PC-9 (cell line): ENCODE data around the gene HTR4. TPM values are rescaled to one million over a fixed set of nuclear protein-coding genes. Genes with fewer than 3 reads are reported as not detected.

Source experiments
- BruUV-seq: library from RNA; stranded (reverse); fragments of 400-500 nt; replicated peaks from 2 replicates; lab custom pipeline; 2021; lab: Mats Ljungman, UMichigan
- CTCF ChIA-PET: fragments of 300-600 bp; sonication (Branson Sonifier 250); formaldehyde crosslinking; loops from one replicate; lab custom pipeline; 2022; ENCODE audit warnings: antibody characterized with exemption; lab: Charles Lee
- POLR2A ChIA-PET: fragments of 300-600 bp; sonication (Branson Sonifier 250); formaldehyde crosslinking; loops from one replicate; lab custom pipeline; 2022; ENCODE audit warnings: antibody characterized with exemption; ENCODE audit not compliant: unreplicated experiment; lab: Charles Lee
- DNase-seq, 2 experiments: peaks; one replicate each; pipeline versions ENCODE4 v3.0.0 to v3.0.0-alpha.2; 2015 to 2022; ENCODE audit warnings: mixed read lengths in 1 of 2
- H2AFZ ChIP-seq: fragments of 200-600 bp; sonication (generic); 2 replicates; pipeline ENCODE4 v1.8.1; 2017; ENCODE audit warnings: antibody characterized with exemption
- H3F3A ChIP-seq: fragments of 200-600 bp; sonication (generic); 2 replicates; pipeline ENCODE4 v1.8.1; 2017; ENCODE audit warnings: antibody characterized with exemption, mild to moderate bottlenecking, low read depth; ENCODE audit not compliant: insufficient read depth
- H3K27ac ChIP-seq: fragments of 200-600 bp; sonication (generic); 2 replicates; pipeline ENCODE4 v1.6.1; 2016; ENCODE audit warnings: mixed run types
- H3K27me3 ChIP-seq: fragments of 200-600 bp; sonication (generic); 2 replicates; pipeline ENCODE4 v1.6.1; 2016; ENCODE audit warnings: low read depth, mixed run types; ENCODE audit not compliant: insufficient read depth
- H3K36me3 ChIP-seq: fragments of 200-600 bp; sonication (generic); 2 replicates; pipeline ENCODE4 v1.6.1; 2016; ENCODE audit warnings: low read depth, mixed run types
- H3K4me1 ChIP-seq: fragments of 200-600 bp; sonication (generic); replicated peaks from 2 replicates; pipeline ENCODE4 v1.6.1; 2016; ENCODE audit warnings: mixed run types; ENCODE audit not compliant: insufficient read depth
- H3K4me2 ChIP-seq: fragments of 200-600 bp; sonication (generic); 2 replicates; pipeline ENCODE4 v1.6.1; 2017; ENCODE audit warnings: mixed run types
- H3K4me3 ChIP-seq: fragments of 200-600 bp; sonication (generic); 2 replicates; pipeline ENCODE4 v1.6.1; 2016; ENCODE audit warnings: mixed run types
- H3K79me2 ChIP-seq: fragments of 200-600 bp; sonication (generic); 2 replicates; pipeline ENCODE4 v1.6.1; 2017; ENCODE audit warnings: low read depth, mixed run types
- H3K9me2 ChIP-seq: fragments of 200-600 bp; sonication (generic); 2 replicates; pipeline ENCODE4 v1.8.1; 2017; ENCODE audit warnings: mild to moderate bottlenecking; ENCODE audit not compliant: insufficient read depth
- H3K9me3 ChIP-seq: fragments of 200-600 bp; sonication (generic); 2 replicates; pipeline ENCODE4 v1.8.1; 2016; ENCODE audit warnings: low read depth; ENCODE audit not compliant: insufficient read depth
- H4K20me1 ChIP-seq: fragments of 200-600 bp; sonication (generic); 2 replicates; pipeline ENCODE4 v1.8.1; 2017; ENCODE audit not compliant: insufficient read depth
- EZH2 ChIP-seq: fragments of 200-600 bp; sonication (generic); IDR thresholded peaks from 2 replicates; pipeline ENCODE4 v1.8.0; 2017; ENCODE audit warnings: antibody characterized with exemption, low read depth
- intact Hi-C: fragments of 100-400 bp; cut with micrococcal nuclease; formaldehyde crosslinking; loops from one replicate; pipeline ENCODE4 v1.10.0; 2022; ENCODE audit not compliant: unreplicated experiment
- total RNA-seq: library from RNA; stranded (reverse); gene quantifications from 2 replicates; pipeline ENCODE4 v1.2.3, GENCODE V29; 2021
- TF ChIP-seq, protein P1 (sequence below): fragments of 200-600 bp; sonication (generic); conservative IDR thresholded peaks from 2 replicates; pipeline ENCODE4 v1.6.1; 2017; ENCODE audit warnings: mixed run types, antibody characterized with exemption, mild to moderate bottlenecking, moderate library complexity

Gene HTR4
- total RNA-seq, 1 experiment from 2014 or later: not detected

DNA sequence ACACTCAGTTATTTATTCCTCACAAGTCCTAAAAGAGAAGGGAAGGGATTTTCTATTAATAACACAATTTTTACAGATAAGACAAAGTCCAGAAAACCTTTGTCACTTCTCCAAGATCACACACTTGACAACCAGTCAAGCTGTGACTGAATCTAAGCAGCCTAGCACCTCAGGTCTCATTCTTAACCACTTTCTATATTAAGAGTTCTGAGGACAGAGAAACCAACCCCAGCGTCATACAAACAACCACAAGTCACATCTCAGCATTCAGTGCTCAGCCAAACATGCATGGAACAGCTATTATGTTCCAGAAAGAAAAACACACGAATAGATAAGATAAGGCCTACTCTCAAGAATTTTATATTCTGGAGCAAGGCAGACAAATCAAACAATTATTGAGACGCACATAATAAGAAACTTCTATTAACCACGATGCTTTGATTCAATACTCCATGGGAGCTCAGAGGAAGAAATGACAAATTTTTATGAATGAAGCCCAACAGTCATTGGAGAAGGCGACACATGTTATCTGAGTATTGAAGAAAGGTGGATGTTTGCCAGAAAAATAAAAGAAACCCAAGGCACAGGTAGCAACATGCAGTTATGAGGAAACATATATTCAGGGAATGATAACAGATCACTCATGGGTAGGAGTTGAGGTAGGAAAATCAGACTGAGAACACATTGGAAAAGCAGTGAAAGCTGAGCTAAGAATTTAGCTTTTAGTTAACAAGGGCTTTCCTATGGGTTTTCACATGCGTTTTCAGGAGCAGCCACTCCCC, 113.1 kb downstream of the HTR4 start:
- H3K27me3 ChIP-seq: peaks cover 2% of the 10 kb centered on the region; the same call in 1 of the 2 replicates
- BruUV-seq: no TSS peak

DNA sequence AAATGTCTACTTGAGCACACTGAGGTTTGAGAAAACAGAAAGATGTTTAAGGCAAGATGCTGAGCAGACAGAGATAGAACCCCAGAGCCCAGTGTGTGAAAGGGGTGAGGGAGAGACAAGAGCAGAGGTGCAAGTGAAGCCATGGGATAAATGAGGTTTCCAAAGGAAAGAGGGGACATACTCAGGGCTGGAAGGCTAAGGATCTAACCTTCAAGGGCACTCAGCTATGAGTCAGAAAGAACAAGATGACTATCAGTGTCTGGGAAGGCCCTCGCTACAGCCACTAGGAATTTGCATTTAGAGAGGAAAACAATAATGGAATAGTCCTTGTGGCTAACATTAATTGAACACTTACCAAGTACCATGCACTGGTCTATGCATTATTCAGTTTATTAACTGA, 113.7 kb downstream of the HTR4 start:
- Histone ChIP-seq H2AFZ (no peak overlapping the region), H3K4me2 (no peak overlapping the region), H3K27ac (no peak overlapping the region), H3K27me3 (peaks cover 5% of the 10 kb centered on the region; the same call in 1 of the 2 replicates), H3K4me3 (no peak overlapping the region), H3K79me2 (no peaks in the 10 kb centered on the region), H3F3A (no peaks in the 10 kb centered on the region), H3K36me3 (no peaks in the 10 kb centered on the region), H4K20me1 (no peaks in the 10 kb centered on the region), H3K9me3 (no peaks in the 10 kb centered on the region), H3K4me1 (no peaks in the 10 kb centered on the region), H3K9me2 (no peaks in the 10 kb centered on the region)
- POLR2A ChIA-PET: no interaction called here
- intact Hi-C loops: no loop called here
- CTCF ChIA-PET: no interaction called here
- TF ChIP-seq, protein P1, sequence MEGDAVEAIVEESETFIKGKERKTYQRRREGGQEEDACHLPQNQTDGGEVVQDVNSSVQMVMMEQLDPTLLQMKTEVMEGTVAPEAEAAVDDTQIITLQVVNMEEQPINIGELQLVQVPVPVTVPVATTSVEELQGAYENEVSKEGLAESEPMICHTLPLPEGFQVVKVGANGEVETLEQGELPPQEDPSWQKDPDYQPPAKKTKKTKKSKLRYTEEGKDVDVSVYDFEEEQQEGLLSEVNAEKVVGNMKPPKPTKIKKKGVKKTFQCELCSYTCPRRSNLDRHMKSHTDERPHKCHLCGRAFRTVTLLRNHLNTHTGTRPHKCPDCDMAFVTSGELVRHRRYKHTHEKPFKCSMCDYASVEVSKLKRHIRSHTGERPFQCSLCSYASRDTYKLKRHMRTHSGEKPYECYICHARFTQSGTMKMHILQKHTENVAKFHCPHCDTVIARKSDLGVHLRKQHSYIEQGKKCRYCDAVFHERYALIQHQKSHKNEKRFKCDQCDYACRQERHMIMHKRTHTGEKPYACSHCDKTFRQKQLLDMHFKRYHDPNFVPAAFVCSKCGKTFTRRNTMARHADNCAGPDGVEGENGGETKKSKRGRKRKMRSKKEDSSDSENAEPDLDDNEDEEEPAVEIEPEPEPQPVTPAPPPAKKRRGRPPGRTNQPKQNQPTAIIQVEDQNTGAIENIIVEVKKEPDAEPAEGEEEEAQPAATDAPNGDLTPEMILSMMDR: no peak
- no peak for TF ChIP-seq EZH2
- BruUV-seq: no TSS peak
- DNase-seq: no peak

More for the DNA sequence above, 113.1 kb downstream of the HTR4 start:
- intact Hi-C loops: no loop called here
- no peak for TF ChIP-seq EZH2
- TF ChIP-seq, protein P1: no peak
- DNase-seq: no peak
- Histone ChIP-seq H3K4me2 (no peak overlapping the region), H3K36me3 (no peaks in the 10 kb centered on the region), H4K20me1 (no peaks in the 10 kb centered on the region), H3K79me2 (no peaks in the 10 kb centered on the region), H3K4me1 (no peaks in the 10 kb centered on the region), H3K27ac (no peak overlapping the region), H3F3A (no peaks in the 10 kb centered on the region), H2AFZ (no peak overlapping the region), H3K9me3 (no peaks in the 10 kb centered on the region), H3K9me2 (no peaks in the 10 kb centered on the region), H3K4me3 (no peak overlapping the region)
- ChIA-PET POLR2A (no interaction called here), CTCF (no interaction called here)

DNA sequence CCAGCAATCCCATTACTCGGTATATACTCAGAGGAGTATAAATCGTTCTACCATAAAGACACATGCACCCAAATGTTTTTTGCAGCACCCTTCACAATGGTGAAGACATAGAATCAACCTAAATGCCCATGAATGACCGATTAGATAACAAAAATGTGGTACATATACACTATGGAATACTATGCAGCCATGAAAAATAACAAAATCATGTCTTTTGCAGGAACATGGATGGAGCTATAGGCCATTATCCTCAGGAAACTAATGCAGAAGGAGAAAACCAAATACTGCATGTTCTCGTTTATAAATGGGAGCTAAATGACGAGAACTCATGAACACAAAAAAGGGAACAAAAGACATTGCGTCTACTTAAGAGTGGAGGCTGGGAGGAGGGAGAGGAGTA, 114.5 kb downstream of the HTR4 start:
- Histone ChIP-seq H3K4me1 (no peaks in the 10 kb centered on the region), H3K4me2 (no peak overlapping the region), H3K9me3 (no peaks in the 10 kb centered on the region), H2AFZ (no peak overlapping the region), H3K36me3 (no peaks in the 10 kb centered on the region), H3K4me3 (no peak overlapping the region), H3K27ac (no peak overlapping the region), H4K20me1 (no peaks in the 10 kb centered on the region), H3K9me2 (no peaks in the 10 kb centered on the region), H3F3A (no peaks in the 10 kb centered on the region), H3K79me2 (no peaks in the 10 kb centered on the region), H3K27me3 (peaks cover 5% of the 10 kb centered on the region; the same call in 1 of the 2 replicates)
- POLR2A ChIA-PET: no interaction called here
- CTCF ChIA-PET: no interaction called here
- TF ChIP-seq EZH2: no peak
- TF ChIP-seq, protein P1: no peak
- no peak for DNase-seq
- intact Hi-C loops: no loop called here
- no TSS peak for BruUV-seq
